K562 (cell line): ENCODE results near the gene AHCYL1. TPM values are rescaled to one million over a fixed set of nuclear protein-coding genes. Genes with fewer than 3 reads are reported as not detected.

ENCODE experiments used
- ATF7 ChIP-seq: fragments of 450-650 bp; IDR thresholded peaks from 2 replicates; pipeline ENCODE4 v1.7.1; 2014; ENCODE audit warnings: mild to moderate bottlenecking, moderate library complexity
- CBFA2T3 ChIP-seq: fragments of 450-650 bp; IDR thresholded peaks from 2 replicates; pipeline ENCODE4 v1.6.1; 2017
- CEBPG ChIP-seq, 3 experiments: fragments of 200-800 bp in 1 of 3; sonication (Bioruptor generic) in 1 of 3; sonication (generic) in 1 of 3; formaldehyde crosslinking in 1 of 3; IDR thresholded peaks in 2 of 3; conservative IDR thresholded peaks in 1 of 3; 2 replicates each; pipeline versions ENCODE4 v1.6.1 to v1.8.0; 2016 to 2022; ENCODE audit warnings: missing compliant biosample characterization in 2 of 3, missing genetic modification characterization in 2 of 3, mild to moderate bottlenecking in 1 of 3, missing genetic modification reagents in 1 of 3
- FOXJ3 ChIP-seq: sonication (generic); formaldehyde crosslinking; IDR thresholded peaks from 2 replicates; pipeline ENCODE4 v1.4.0; 2020; ENCODE audit warnings: mild to moderate bottlenecking, missing genetic modification reagents
- FOXK2 ChIP-seq, 2 experiments: fragments of 450-650 bp; IDR thresholded peaks in 1 of 2; conservative IDR thresholded peaks in 1 of 2; 2 replicates each; pipeline ENCODE4 v1.6.1; 2016; ENCODE audit warnings: low read depth in 2 of 2, mild to moderate bottlenecking in 1 of 2
- GATA2 ChIP-seq: sonication (generic); formaldehyde crosslinking; IDR thresholded peaks from 2 replicates; pipeline ENCODE4 v1.4.0; 2020; ENCODE audit warnings: mild to moderate bottlenecking, missing genetic modification reagents
- MEF2D ChIP-seq: conservative IDR thresholded peaks from 2 replicates; pipeline ENCODE4 v1.6.1; 2016; ENCODE audit warnings: low read depth, missing genetic modification characterization, missing compliant biosample characterization
- MLX ChIP-seq, 2 experiments: fragments of 450-650 bp in 1 of 2; sonication (generic) in 1 of 2; formaldehyde crosslinking; conservative IDR thresholded peaks; 2 replicates each; pipeline versions ENCODE4 v1.4.0 to v1.8.1; 2020 to 2022; ENCODE audit warnings: mild to moderate bottlenecking in 1 of 2, missing genetic modification reagents in 1 of 2
- NFXL1 ChIP-seq: fragments of 450-650 bp; formaldehyde crosslinking; IDR thresholded peaks from 2 replicates; pipeline ENCODE4 v1.4.0; 2021; ENCODE audit warnings: mild to moderate bottlenecking
- POLR2G ChIP-seq: fragments of 200-400 bp; formaldehyde crosslinking; IDR thresholded peaks from 2 replicates; pipeline ENCODE4 v1.6.1; 2017; ENCODE audit warnings: low read depth, mild to moderate bottlenecking, antibody characterized with exemption, low read length, moderate library complexity
- PYGO2 ChIP-seq: fragments of 450-650 bp; IDR thresholded peaks from 2 replicates; pipeline ENCODE4 v1.6.1; 2016; ENCODE audit warnings: mild to moderate bottlenecking, missing genetic modification characterization, moderate library complexity, missing compliant biosample characterization
- RBM14 ChIP-seq: fragments of 200-400 bp; formaldehyde crosslinking; IDR thresholded peaks from 2 replicates; pipeline ENCODE4 v1.6.1; 2018; ENCODE audit warnings: low read depth, mild to moderate bottlenecking, low read length, moderate library complexity, borderline replicate concordance; ENCODE audit not compliant: insufficient read depth
- SMAD1 ChIP-seq: fragments of 150-350 bp; IDR thresholded peaks from 2 replicates; pipeline ENCODE4 v1.6.1; 2014; ENCODE audit warnings: low read length, low read depth; ENCODE audit not compliant: partially characterized antibody
- THAP7 ChIP-seq: fragments of 250-450 bp; sonication (Bioruptor Pico); IDR thresholded peaks from 2 replicates; pipeline ENCODE4 v1.5.0; 2021
- ZNF175 ChIP-seq: fragments of 200-800 bp; sonication (Bioruptor generic); IDR thresholded peaks from 2 replicates; pipeline ENCODE4 v1.6.1; 2016; ENCODE audit warnings: low read depth, mild to moderate bottlenecking, missing genetic modification characterization, missing compliant biosample characterization
- ZNF212 ChIP-seq: fragments of 450-650 bp; formaldehyde crosslinking; IDR thresholded peaks from 2 replicates; pipeline ENCODE4 v1.4.0; 2020; ENCODE audit warnings: mild to moderate bottlenecking
- ZNF239 ChIP-seq: fragments of 250-450 bp; sonication (Bioruptor Pico); IDR thresholded peaks from 2 replicates; pipeline ENCODE4 v1.4.0; 2020; ENCODE audit warnings: mild to moderate bottlenecking
- ZNF512 ChIP-seq: IDR thresholded peaks from 2 replicates; pipeline ENCODE4 v1.6.1; 2016; ENCODE audit warnings: missing genetic modification characterization, missing compliant biosample characterization
- ZNF644 ChIP-seq: fragments of 200-800 bp; sonication (Bioruptor generic); IDR thresholded peaks from 2 replicates; pipeline ENCODE4 v1.6.1; 2016; ENCODE audit warnings: low read depth, missing genetic modification characterization, missing compliant biosample characterization
- polyA plus RNA-seq, 8 experiments: library from polyadenylated mRNA; depleted of rRNA in 4 of 8; stranded (reverse) in 5 of 8; unstranded in 3 of 8; fragments of >200 nt; fragmentation: Nextera tagmentation in 2 of 8; fragmentation: Illumina TruSeq in 1 of 8; extraction: Ambion mirVana in 2 of 8; extraction: Trizol in 1 of 8; gene quantifications; 2 replicates each; pipeline versions ENCODE4 v1.2.1 to v1.2.3, GENCODE V29; 2011 to 2014; ENCODE audit warnings: inconsistent platforms in 1 of 8, missing spikeins in 1 of 8
- total RNA-seq, 7 experiments: library from RNA; depleted of rRNA in 6 of 7; stranded (reverse); fragments of >200 nt in 6 of 7; fragmentation: Illumina TruSeq in 2 of 7; extraction: Trizol in 2 of 7; gene quantifications; 2 replicates each; pipeline versions ENCODE4 v1.2.1 to v1.2.3, GENCODE V29; 2011 to 2021; ENCODE audit warnings: low replicate concordance in 1 of 7
- TF ChIP-seq, protein P1 (sequence below), 2 experiments: fragments of 200-800 bp in 1 of 2; sonication (Bioruptor generic) in 1 of 2; sonication (generic) in 1 of 2; formaldehyde crosslinking in 1 of 2; IDR thresholded peaks in 1 of 2; conservative IDR thresholded peaks in 1 of 2; 2 replicates each; pipeline versions ENCODE4 v1.5.0 to v1.6.1; 2016 to 2020; ENCODE audit warnings: missing compliant biosample characterization in 1 of 2, missing genetic modification characterization in 1 of 2, missing genetic modification reagents in 1 of 2
- TF ChIP-seq, protein P2 (sequence below): sonication (generic); formaldehyde crosslinking; IDR thresholded peaks from 2 replicates; pipeline ENCODE4 v1.8.0; 2022; ENCODE audit warnings: mild to moderate bottlenecking, missing genetic modification reagents, borderline replicate concordance

Gene AHCYL1
- total and polyA plus RNA-seq, 9 of the 15 experiments (the other 6 are each of a cell fraction or from before 2014, with no cell fraction given), result 27.3 to 118 (median 44.5) TPM

DNA sequence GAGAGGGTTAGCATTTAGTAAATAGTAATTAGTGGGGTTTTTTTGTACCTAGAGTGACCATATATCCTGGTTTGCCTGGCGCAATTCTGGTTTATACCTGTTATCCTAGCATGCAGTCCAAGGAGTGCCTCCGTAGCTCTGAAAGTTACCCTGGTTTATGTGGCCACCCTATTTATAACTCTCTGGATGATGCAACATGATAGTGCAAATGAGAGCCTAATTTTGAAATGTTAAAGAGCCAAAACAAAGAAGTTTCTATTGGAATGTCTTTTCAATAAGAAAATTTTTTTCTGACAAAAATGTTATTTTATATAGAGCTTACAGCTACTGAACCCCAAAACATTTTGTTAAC is 5.7 kb downstream of the AHCYL1 start (continued):
- TF ChIP-seq, protein P1, sequence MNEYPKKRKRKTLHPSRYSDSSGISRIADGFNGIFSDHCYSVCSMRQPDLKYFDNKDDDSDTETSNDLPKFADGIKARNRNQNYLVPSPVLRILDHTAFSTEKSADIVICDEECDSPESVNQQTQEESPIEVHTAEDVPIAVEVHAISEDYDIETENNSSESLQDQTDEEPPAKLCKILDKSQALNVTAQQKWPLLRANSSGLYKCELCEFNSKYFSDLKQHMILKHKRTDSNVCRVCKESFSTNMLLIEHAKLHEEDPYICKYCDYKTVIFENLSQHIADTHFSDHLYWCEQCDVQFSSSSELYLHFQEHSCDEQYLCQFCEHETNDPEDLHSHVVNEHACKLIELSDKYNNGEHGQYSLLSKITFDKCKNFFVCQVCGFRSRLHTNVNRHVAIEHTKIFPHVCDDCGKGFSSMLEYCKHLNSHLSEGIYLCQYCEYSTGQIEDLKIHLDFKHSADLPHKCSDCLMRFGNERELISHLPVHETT (CRISPR knock-in tag; conservative IDR thresholded peaks at IDR 0.05 in 1 of 2, IDR thresholded peaks at IDR 0.05 in 1 of 2), result no peak
- TF ChIP-seq POLR2G (no peak), PYGO2 (tag) (no peak), RBM14 (no peak), ZNF212 (CRISPR knock-in tag) (no peak), NFXL1 (CRISPR knock-in tag) (no peak), ATF7 (0 out of 2 replicates have a peak, but pooled peaks have one; percentile 16), CBFA2T3 (no peak), ZNF644 (tag) (no peak), ZNF512 (tag) (no peak), FOXK2 (conservative IDR thresholded peaks at IDR 0.05 in 1 of 2, IDR thresholded peaks at IDR 0.05 in 1 of 2; ENCODE audit: low read depth in 2 of 2) (no peak), MLX (CRISPR knock-in tag; conservative IDR thresholded peaks at IDR 0.05) (no peak), CEBPG (CRISPR knock-in tag; IDR thresholded peaks at IDR 0.05) (peak; percentile 70; the same call in 1 of the 2 replicates), CEBPG (tag; conservative IDR thresholded peaks at IDR 0.05 in 1 of 2, IDR thresholded peaks at IDR 0.05 in 1 of 2) (peak; percentile 93 to 96), ZNF239 (CRISPR knock-in tag) (no peak), THAP7 (CRISPR knock-in tag) (no peak), MEF2D (tag) (peak; percentile 58; the same call in 1 of the 2 replicates), GATA2 (CRISPR knock-in tag) (no peak), FOXJ3 (CRISPR knock-in tag) (no peak), ZNF175 (CRISPR knock-in tag) (peak; percentile 57), SMAD1 (no peak)
- TF ChIP-seq, protein P2, sequence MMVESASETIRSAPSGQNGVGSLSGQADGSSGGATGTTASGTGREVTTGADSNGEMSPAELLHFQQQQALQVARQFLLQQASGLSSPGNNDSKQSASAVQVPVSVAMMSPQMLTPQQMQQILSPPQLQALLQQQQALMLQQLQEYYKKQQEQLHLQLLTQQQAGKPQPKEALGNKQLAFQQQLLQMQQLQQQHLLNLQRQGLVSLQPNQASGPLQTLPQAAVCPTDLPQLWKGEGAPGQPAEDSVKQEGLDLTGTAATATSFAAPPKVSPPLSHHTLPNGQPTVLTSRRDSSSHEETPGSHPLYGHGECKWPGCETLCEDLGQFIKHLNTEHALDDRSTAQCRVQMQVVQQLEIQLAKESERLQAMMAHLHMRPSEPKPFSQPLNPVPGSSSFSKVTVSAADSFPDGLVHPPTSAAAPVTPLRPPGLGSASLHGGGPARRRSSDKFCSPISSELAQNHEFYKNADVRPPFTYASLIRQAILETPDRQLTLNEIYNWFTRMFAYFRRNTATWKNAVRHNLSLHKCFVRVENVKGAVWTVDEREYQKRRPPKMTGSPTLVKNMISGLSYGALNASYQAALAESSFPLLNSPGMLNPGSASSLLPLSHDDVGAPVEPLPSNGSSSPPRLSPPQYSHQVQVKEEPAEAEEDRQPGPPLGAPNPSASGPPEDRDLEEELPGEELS, result no peak
